Measurements from ENCODE around the gene ZBTB20. TPM values are rescaled to one million over a fixed set of nuclear protein-coding genes. Genes with fewer than 3 reads are reported as not detected.

ZBTB20 gene
- total and polyA plus RNA-seq, 9 donors: 4.3 to 160 (median 107) TPM

- 99 to 100% (median 99%) methylated on average over 2 of the region's 2 CpGs for WGBS, 3 donors
Measured at GRCh38 chr3:114640126-114640525, 507.0 kb downstream of the ZBTB20 start.

GRCh38 chr3:114639171-114639570 is 507.9 kb downstream of the ZBTB20 start:
- no peak overlapping the region for H3K27ac ChIP-seq
- WGBS, 3 donors: 93 to 97% (median 94%) methylated on average over 1 of the region's 1 CpG

More at GRCh38 chr3:114640126-114640525, 507.0 kb downstream of the ZBTB20 start:
- Histone ChIP-seq H3K4me3 (no peak overlapping the region), H3K27ac (no peak overlapping the region), H3K36me3 (no peaks in the 10 kb centered on the region), H3K9me3 (no peaks in the 10 kb centered on the region), H3K4me1 (ENCODE audit: insufficient read depth) (no peaks in the 10 kb centered on the region), H3K27me3 (no peaks in the 10 kb centered on the region)
- TF ChIP-seq POLR2A (IDR thresholded peaks at IDR 0.05) (no peak), EP300 (IDR thresholded peaks at IDR 0.05) (no peak), CTCF (IDR thresholded peaks at IDR 0.05) (no peak)
- DNase-seq: no peak
- intact Hi-C loops (cut with DNase I): no loop called here

GRCh38 chr3:114635878-114636277 is 511.2 kb downstream of the ZBTB20 start:
- Histone ChIP-seq H3K27me3 (no peaks in the 10 kb centered on the region), H3K27ac (no peak overlapping the region), H3K36me3 (no peaks in the 10 kb centered on the region), H3K9me3 (no peaks in the 10 kb centered on the region), H3K4me3 (no peak overlapping the region), H3K4me1 (ENCODE audit: insufficient read depth) (no peaks in the 10 kb centered on the region)
- DNase-seq: no peak
- intact Hi-C loops (cut with DNase I): no loop called here
- TF ChIP-seq POLR2A (IDR thresholded peaks at IDR 0.05): no peak
- TF ChIP-seq CTCF (IDR thresholded peaks at IDR 0.05): no peak
- TF ChIP-seq EP300 (IDR thresholded peaks at IDR 0.05): no peak
- WGBS, 3 donors: 95 to 98% (median 97%) methylated on average over 2 of the region's 2 CpGs

More at GRCh38 chr3:114639171-114639570, 507.9 kb downstream of the ZBTB20 start:
- H3K27me3 ChIP-seq: no peaks in the 10 kb centered on the region
- intact Hi-C loops (cut with DNase I): no loop called here
- no peaks in the 10 kb centered on the region for H3K36me3 ChIP-seq
- H3K9me3 ChIP-seq: no peaks in the 10 kb centered on the region
- no peak for DNase-seq
- H3K4me1 ChIP-seq (ENCODE audit: insufficient read depth): no peaks in the 10 kb centered on the region
- TF ChIP-seq POLR2A (IDR thresholded peaks at IDR 0.05) (no peak), CTCF (IDR thresholded peaks at IDR 0.05) (no peak), EP300 (IDR thresholded peaks at IDR 0.05) (no peak)
- no peak overlapping the region for H3K4me3 ChIP-seq

- TF ChIP-seq POLR2A (IDR thresholded peaks at IDR 0.05) (no peak), EP300 (IDR thresholded peaks at IDR 0.05) (no peak), CTCF (IDR thresholded peaks at IDR 0.05) (no peak)
- Histone ChIP-seq H3K27ac (no peak overlapping the region), H3K36me3 (no peaks in the 10 kb centered on the region), H3K27me3 (no peaks in the 10 kb centered on the region), H3K9me3 (no peaks in the 10 kb centered on the region), H3K4me1 (ENCODE audit: insufficient read depth) (no peaks in the 10 kb centered on the region), H3K4me3 (no peak overlapping the region)
- intact Hi-C loops (cut with DNase I): no loop called here
- DNase-seq: no peak
- WGBS, 3 donors: 95 to 99% (median 98%) methylated on average over 3 of the region's 3 CpGs
Measured at GRCh38 chr3:114634635-114635034, 512.5 kb downstream of the ZBTB20 start.
